ENCODE results near the gene SOCS1. TPM values are rescaled to one million over a fixed set of nuclear protein-coding genes. Genes with fewer than 3 reads are reported as not detected.
A peak's percentile ranks its signal among the peaks of the same experiment; 100 is the strongest.

Gene SOCS1
- total and polyA plus RNA-seq, 4 donors, result 13.8 to 39.7 (median 23.6) TPM

DNA sequence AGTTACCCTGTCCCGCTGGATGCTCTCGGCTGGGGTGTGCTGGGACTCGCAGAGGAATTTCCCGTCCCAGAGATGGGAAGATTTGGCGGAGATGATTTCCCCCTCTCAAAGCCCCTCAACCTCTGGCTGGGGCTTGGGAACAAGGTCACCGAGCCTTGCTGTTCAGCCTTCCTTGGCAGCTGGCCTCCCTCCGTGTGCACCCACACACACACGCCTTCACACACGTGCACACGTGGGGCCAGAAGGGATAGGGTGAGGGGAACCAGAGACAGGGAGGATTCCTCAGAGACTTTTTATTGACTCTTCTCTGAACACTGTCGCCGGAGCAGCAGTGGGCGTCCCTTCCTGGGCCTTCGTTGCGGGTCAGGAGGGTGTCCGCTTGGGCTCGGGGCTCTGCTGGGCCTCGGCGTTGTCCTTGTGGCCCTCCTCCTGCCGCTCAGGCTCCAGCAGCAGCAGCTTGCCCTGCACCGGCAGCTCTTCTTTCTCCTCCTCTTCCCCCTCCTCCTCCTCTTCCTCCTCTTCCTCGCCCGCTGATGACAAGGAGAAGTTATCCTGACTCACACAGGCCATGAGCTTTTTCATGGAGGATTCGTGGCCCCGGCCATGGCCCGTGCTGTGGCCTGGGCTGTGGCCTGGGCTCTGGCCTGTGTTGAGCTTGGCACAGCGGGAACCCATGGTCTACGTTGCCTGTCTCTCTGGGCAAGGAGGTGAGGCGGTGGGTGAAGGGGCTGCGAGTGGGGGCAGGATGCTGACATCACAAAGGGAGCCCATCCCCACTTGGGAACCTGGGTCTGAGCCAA lies 17.1 kb upstream of the SOCS1 start, which contains the start of gene PRM3:
Gene PRM3 (minus strand): TSS at position 709 of the 800 bp plus-strand sequence. CDS start 34 bp downstream, at position 675.
- TF ChIP-seq, protein P1, sequence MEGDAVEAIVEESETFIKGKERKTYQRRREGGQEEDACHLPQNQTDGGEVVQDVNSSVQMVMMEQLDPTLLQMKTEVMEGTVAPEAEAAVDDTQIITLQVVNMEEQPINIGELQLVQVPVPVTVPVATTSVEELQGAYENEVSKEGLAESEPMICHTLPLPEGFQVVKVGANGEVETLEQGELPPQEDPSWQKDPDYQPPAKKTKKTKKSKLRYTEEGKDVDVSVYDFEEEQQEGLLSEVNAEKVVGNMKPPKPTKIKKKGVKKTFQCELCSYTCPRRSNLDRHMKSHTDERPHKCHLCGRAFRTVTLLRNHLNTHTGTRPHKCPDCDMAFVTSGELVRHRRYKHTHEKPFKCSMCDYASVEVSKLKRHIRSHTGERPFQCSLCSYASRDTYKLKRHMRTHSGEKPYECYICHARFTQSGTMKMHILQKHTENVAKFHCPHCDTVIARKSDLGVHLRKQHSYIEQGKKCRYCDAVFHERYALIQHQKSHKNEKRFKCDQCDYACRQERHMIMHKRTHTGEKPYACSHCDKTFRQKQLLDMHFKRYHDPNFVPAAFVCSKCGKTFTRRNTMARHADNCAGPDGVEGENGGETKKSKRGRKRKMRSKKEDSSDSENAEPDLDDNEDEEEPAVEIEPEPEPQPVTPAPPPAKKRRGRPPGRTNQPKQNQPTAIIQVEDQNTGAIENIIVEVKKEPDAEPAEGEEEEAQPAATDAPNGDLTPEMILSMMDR (IDR thresholded peaks at IDR 0.05; ENCODE audit: control extremely low read depth, extremely low read depth), result no peak
- Histone ChIP-seq H3K9ac (ENCODE audit: insufficient read depth in 1 of 2, low read length in 2 of 2) (no peak within 1 kb of the TSS), H3K4me1 (ENCODE audit: control insufficient read depth in 5 of 5, insufficient read depth in 5 of 5, low read length in 5 of 5) (peaks cover 0 to 15% (median 0%) of the 10 kb centered on the region in 5 donors), H3K36me3 (ENCODE audit: control insufficient read depth in 4 of 4, insufficient read depth in 4 of 4, low read length in 4 of 4) (no peaks in the 10 kb centered on the region), H3K27ac (ENCODE audit: low read depth in 1 of 2, low read length in 1 of 2) (no peak within 1 kb of the TSS), H3K4me3 (no peak within 1 kb of the TSS), H3K27me3 (ENCODE audit: control insufficient read depth in 3 of 3, insufficient read depth in 3 of 3, low read length in 2 of 3) (no peaks in the 10 kb centered on the region), H3K9me3 (ENCODE audit: control insufficient read depth in 4 of 4, insufficient read depth in 3 of 4, low read length in 3 of 4) (no peaks in the 10 kb centered on the region)
- DNase-seq (peak in 2 of 3 donors; percentile 20 to 29), ATAC-seq (ENCODE audit: insufficient read depth, low FRiP score) (no peak)
- 87 to 88% methylated on average over 28 to 30 of the region's 30 CpGs for WGBS, 2 donors

DNA sequence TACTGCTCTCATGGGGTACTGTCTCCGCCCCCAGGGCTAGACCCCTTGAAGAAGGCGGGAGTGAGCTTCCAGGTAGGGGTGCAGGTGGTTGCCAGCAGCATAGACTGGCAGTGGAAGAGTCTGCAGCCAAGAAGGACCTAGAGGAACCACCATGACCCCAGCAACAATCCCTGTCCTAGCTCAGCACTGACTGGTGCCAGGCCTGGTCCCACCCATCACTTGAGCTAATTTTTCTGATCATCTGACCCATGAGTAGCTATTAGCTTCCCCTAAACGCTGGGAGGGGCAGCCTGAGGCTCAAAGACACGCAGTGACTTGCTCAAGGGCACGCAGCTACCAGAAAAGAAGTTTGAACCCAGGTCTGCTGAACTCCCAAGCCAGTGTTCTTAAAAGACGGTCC lies 16.5 kb upstream of the SOCS1 start:
- Histone ChIP-seq H3K9ac (ENCODE audit: insufficient read depth in 1 of 2, low read length in 2 of 2) (no peak overlapping the region), H3K9me3 (ENCODE audit: control insufficient read depth in 4 of 4, insufficient read depth in 3 of 4, low read length in 3 of 4) (no peaks in the 10 kb centered on the region), H3K27me3 (ENCODE audit: control insufficient read depth in 3 of 3, insufficient read depth in 3 of 3, low read length in 2 of 3) (no peaks in the 10 kb centered on the region), H3K4me1 (ENCODE audit: control insufficient read depth in 5 of 5, insufficient read depth in 5 of 5, low read length in 5 of 5) (peaks cover 0 to 15% (median 0%) of the 10 kb centered on the region in 5 donors), H3K27ac (ENCODE audit: low read depth in 1 of 2, low read length in 1 of 2) (no peak overlapping the region), H3K4me3 (no peak overlapping the region), H3K36me3 (ENCODE audit: control insufficient read depth in 4 of 4, insufficient read depth in 4 of 4, low read length in 4 of 4) (no peaks in the 10 kb centered on the region)
- 82 to 84% methylated on average over 6 of the region's 6 CpGs for WGBS, 2 donors
- TF ChIP-seq, protein P1 (IDR thresholded peaks at IDR 0.05; ENCODE audit: control extremely low read depth, extremely low read depth), result no peak
- no peak for ATAC-seq (ENCODE audit: insufficient read depth, low FRiP score)
- no peak for DNase-seq

DNA sequence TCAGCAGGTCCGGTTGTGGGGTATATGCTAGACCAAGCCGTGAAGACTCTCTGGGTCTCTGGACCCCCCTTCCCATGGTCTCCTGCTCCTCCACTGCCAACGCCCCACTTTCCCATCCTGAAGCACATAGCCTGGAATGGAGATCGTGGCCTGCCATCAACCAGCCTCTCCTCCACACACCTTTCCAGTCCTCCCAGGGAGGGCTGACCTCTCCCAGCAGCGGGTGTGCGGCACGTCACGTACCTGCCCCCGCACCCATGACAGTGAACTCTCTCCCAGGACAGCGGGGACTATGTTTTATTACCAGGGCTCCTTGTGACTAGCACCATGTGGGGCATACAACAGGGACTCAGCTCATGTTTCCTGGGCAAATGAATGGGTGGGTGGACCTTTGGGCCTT lies 15.6 kb upstream of the SOCS1 start:
- H3K27me3 ChIP-seq (ENCODE audit: control insufficient read depth in 3 of 3, insufficient read depth in 3 of 3, low read length in 2 of 3), result no peaks in the 10 kb centered on the region
- H3K9me3 ChIP-seq (ENCODE audit: control insufficient read depth in 4 of 4, insufficient read depth in 3 of 4, low read length in 3 of 4), result no peaks in the 10 kb centered on the region
- DNase-seq (no peak), ATAC-seq (ENCODE audit: insufficient read depth, low FRiP score) (no peak)
- H3K36me3 ChIP-seq (ENCODE audit: control insufficient read depth in 4 of 4, insufficient read depth in 4 of 4, low read length in 4 of 4), result no peaks in the 10 kb centered on the region
- H3K4me3 ChIP-seq, result no peak overlapping the region
- no peak overlapping the region for H3K9ac ChIP-seq (ENCODE audit: insufficient read depth in 1 of 2, low read length in 2 of 2)
- H3K27ac ChIP-seq (ENCODE audit: low read depth in 1 of 2, low read length in 1 of 2), result no peak overlapping the region
- TF ChIP-seq, protein P1 (IDR thresholded peaks at IDR 0.05; ENCODE audit: control extremely low read depth, extremely low read depth), result no peak
- peaks cover 0 to 15% (median 0%) of the 10 kb centered on the region in 5 donors for H3K4me1 ChIP-seq (ENCODE audit: control insufficient read depth in 5 of 5, insufficient read depth in 5 of 5, low read length in 5 of 5)
- 97% methylated on average over 10 of the region's 10 CpGs for WGBS, 2 donors
